Activated naive CD8-positive, alpha-beta T cell (primary cell): ENCODE measurements around the gene SVEP1.
"Not testable (repeated sequence)": the region's sequence is repeated elsewhere in the genome, so short reads cannot be mapped to it uniquely, and the experiment has no call there.

Source experiments
- H3K27ac Mint-ChIP-seq: one replicate; pipeline ENCODE4 v1.8.0; 2021; ENCODE audit warnings: mixed read lengths
- H3K27me3 Mint-ChIP-seq: one replicate; pipeline ENCODE4 v1.8.0; 2021; ENCODE audit warnings: mixed read lengths
- H3K36me3 Mint-ChIP-seq: one replicate; pipeline ENCODE4 v1.8.0; 2021; ENCODE audit warnings: mixed read lengths
- H3K4me1 Mint-ChIP-seq: one replicate; pipeline ENCODE4 v1.8.0; 2021; ENCODE audit warnings: low read depth, mixed read lengths
- H3K4me3 Mint-ChIP-seq: one replicate; pipeline ENCODE4 v1.8.0; 2021; ENCODE audit warnings: mild to moderate bottlenecking, mixed read lengths
- H3K9me3 Mint-ChIP-seq: one replicate; pipeline ENCODE4 v1.8.0; 2021; ENCODE audit warnings: low read depth, mixed read lengths

Gene SVEP1

GRCh38 chr9:110426052-110426709, 153.4 kb downstream of the SVEP1 start:
- Mint-ChIP-seq H3K4me1 (no peaks in the 10 kb centered on the region), H3K27ac (no peak overlapping the region), H3K4me3 (no peak overlapping the region), H3K27me3 (no peaks in the 10 kb centered on the region), H3K9me3 (no peaks in the 10 kb centered on the region), H3K36me3 (no peaks in the 10 kb centered on the region)

GRCh38 chr9:110414471-110414870, 165.1 kb downstream of the SVEP1 start:
- Mint-ChIP-seq H3K4me3 (no peak overlapping the region), H3K36me3 (peaks cover 2% of the 10 kb centered on the region), H3K27ac (no peak overlapping the region), H3K4me1 (no peaks in the 10 kb centered on the region), H3K27me3 (peaks cover 5% of the 10 kb centered on the region), H3K9me3 (peaks cover 11% of the 10 kb centered on the region)

GRCh38 chr9:110410961-110411360, 168.6 kb downstream of the SVEP1 start:
- no peaks in the 10 kb centered on the region for H3K36me3 Mint-ChIP-seq
- H3K27me3 Mint-ChIP-seq = peaks cover 6% of the 10 kb centered on the region
- no peak overlapping the region for H3K27ac Mint-ChIP-seq
- H3K4me3 Mint-ChIP-seq = no peak overlapping the region
- no peaks in the 10 kb centered on the region for H3K4me1 Mint-ChIP-seq
- H3K9me3 Mint-ChIP-seq = peaks cover 6% of the 10 kb centered on the region

GRCh38 chr9:110408598-110408997, 170.9 kb downstream of the SVEP1 start:
- H3K4me3 Mint-ChIP-seq = no peak overlapping the region
- peaks cover 2% of the 10 kb centered on the region for H3K27me3 Mint-ChIP-seq
- no peaks in the 10 kb centered on the region for H3K36me3 Mint-ChIP-seq
- no peaks in the 10 kb centered on the region for H3K9me3 Mint-ChIP-seq
- no peak overlapping the region for H3K27ac Mint-ChIP-seq
- no peaks in the 10 kb centered on the region for H3K4me1 Mint-ChIP-seq

- no peaks in the 10 kb centered on the region for H3K9me3 Mint-ChIP-seq
- no peak overlapping the region for H3K27ac Mint-ChIP-seq
- no peak overlapping the region for H3K4me3 Mint-ChIP-seq
- H3K4me1 Mint-ChIP-seq = no peaks in the 10 kb centered on the region
- H3K36me3 Mint-ChIP-seq = no peaks in the 10 kb centered on the region
- peaks cover 2% of the 10 kb centered on the region for H3K27me3 Mint-ChIP-seq
Measured at GRCh38 chr9:110405858-110406443, 173.6 kb downstream of the SVEP1 start.

GRCh38 chr9:110404473-110404872, 175.1 kb downstream of the SVEP1 start:
- Mint-ChIP-seq H3K36me3 (no peaks in the 10 kb centered on the region), H3K27me3 (peaks cover 2% of the 10 kb centered on the region), H3K9me3 (no peaks in the 10 kb centered on the region), H3K4me1 (no peaks in the 10 kb centered on the region), H3K27ac (no peak overlapping the region), H3K4me3 (no peak overlapping the region)

- Mint-ChIP-seq H3K4me3 (no peak overlapping the region), H3K36me3 (no peaks in the 10 kb centered on the region), H3K27me3 (no peaks in the 10 kb centered on the region), H3K27ac (no peak overlapping the region), H3K9me3 (no peaks in the 10 kb centered on the region), H3K4me1 (no peaks in the 10 kb centered on the region)
Measured at GRCh38 chr9:110399983-110400382, 179.6 kb downstream of the SVEP1 start.

GRCh38 chr9:110398992-110399391, 180.5 kb downstream of the SVEP1 start:
- not testable (repeated sequence) for H3K4me1 Mint-ChIP-seq, H3K27ac Mint-ChIP-seq, H3K27me3 Mint-ChIP-seq, H3K4me3 Mint-ChIP-seq, H3K36me3 Mint-ChIP-seq, H3K9me3 Mint-ChIP-seq

- no peak overlapping the region for H3K4me3 Mint-ChIP-seq
- no peaks in the 10 kb centered on the region for H3K4me1 Mint-ChIP-seq
- no peak overlapping the region for H3K27ac Mint-ChIP-seq
- H3K9me3 Mint-ChIP-seq = peaks cover 3% of the 10 kb centered on the region
- H3K27me3 Mint-ChIP-seq = peaks cover 6% of the 10 kb centered on the region
- no peaks in the 10 kb centered on the region for H3K36me3 Mint-ChIP-seq
Measured at GRCh38 chr9:110391826-110392485, 187.6 kb downstream of the SVEP1 start.

GRCh38 chr9:110389148-110389750, 190.3 kb downstream of the SVEP1 start:
- no peak overlapping the region for H3K27ac Mint-ChIP-seq
- H3K27me3 Mint-ChIP-seq = peaks cover 4% of the 10 kb centered on the region
- no peak overlapping the region for H3K4me3 Mint-ChIP-seq
- H3K4me1 Mint-ChIP-seq = no peaks in the 10 kb centered on the region
- no peaks in the 10 kb centered on the region for H3K9me3 Mint-ChIP-seq
- H3K36me3 Mint-ChIP-seq = no peaks in the 10 kb centered on the region

- Mint-ChIP-seq H3K36me3 (no peaks in the 10 kb centered on the region), H3K27me3 (peaks cover 6% of the 10 kb centered on the region), H3K9me3 (no peaks in the 10 kb centered on the region), H3K4me3 (no peak overlapping the region), H3K27ac (no peak overlapping the region), H3K4me1 (no peaks in the 10 kb centered on the region)
Measured at GRCh38 chr9:110383491-110383890, 196.1 kb downstream of the SVEP1 start.

GRCh38 chr9:110382731-110383130, 196.8 kb downstream of the SVEP1 start:
- H3K27me3 Mint-ChIP-seq = peaks cover 6% of the 10 kb centered on the region
- H3K9me3 Mint-ChIP-seq = no peaks in the 10 kb centered on the region
- H3K4me1 Mint-ChIP-seq = no peaks in the 10 kb centered on the region
- H3K4me3 Mint-ChIP-seq = no peak overlapping the region
- no peak overlapping the region for H3K27ac Mint-ChIP-seq
- H3K36me3 Mint-ChIP-seq = no peaks in the 10 kb centered on the region

GRCh38 chr9:110371411-110372007, 208.0 kb downstream of the SVEP1 start:
- Mint-ChIP-seq H3K9me3 (no peaks in the 10 kb centered on the region), H3K36me3 (no peaks in the 10 kb centered on the region), H3K27me3 (no peaks in the 10 kb centered on the region), H3K4me1 (no peaks in the 10 kb centered on the region), H3K27ac (no peak overlapping the region), H3K4me3 (no peak overlapping the region)

GRCh38 chr9:110370315-110370714, 209.2 kb downstream of the SVEP1 start:
- no peaks in the 10 kb centered on the region for H3K36me3 Mint-ChIP-seq
- no peaks in the 10 kb centered on the region for H3K4me1 Mint-ChIP-seq
- H3K9me3 Mint-ChIP-seq = no peaks in the 10 kb centered on the region
- no peak overlapping the region for H3K27ac Mint-ChIP-seq
- H3K27me3 Mint-ChIP-seq = no peaks in the 10 kb centered on the region
- no peak overlapping the region for H3K4me3 Mint-ChIP-seq

- no peak overlapping the region for H3K27ac Mint-ChIP-seq
- no peaks in the 10 kb centered on the region for H3K4me1 Mint-ChIP-seq
- H3K27me3 Mint-ChIP-seq = no peaks in the 10 kb centered on the region
- no peak overlapping the region for H3K4me3 Mint-ChIP-seq
- H3K9me3 Mint-ChIP-seq = no peaks in the 10 kb centered on the region
- no peaks in the 10 kb centered on the region for H3K36me3 Mint-ChIP-seq
Measured at GRCh38 chr9:110364451-110364850, 215.1 kb downstream of the SVEP1 start.
